HG03354 (cell line): Measurements from ENCODE around the gene KRTAP2-3.
"Not testable (repeated sequence)": the region's sequence is repeated elsewhere in the genome, so short reads cannot be mapped to it uniquely, and the experiment has no call there.

ENCODE experiments used
- ATAC-seq: cut with Tn5 transposase; IDR thresholded peaks from one replicate; pipeline ENCODE4 v1.9.1; 2021; ENCODE audit warnings: mild to moderate bottlenecking; ENCODE audit not compliant: unreplicated experiment, poor library complexity, severe bottlenecking

The KRTAP2-3 gene

GRCh38 chr17:41071606-41072360, 11.9 kb upstream of the KRTAP2-3 start:
- no peak for ATAC-seq

- ATAC-seq = no peak
These were observed 9.1 kb upstream of the KRTAP2-3 start for GRCh38 chr17:41069031-41069430.

- no peak for ATAC-seq
These were observed 7.4 kb upstream of the KRTAP2-3 start for GRCh38 chr17:41067281-41067680.

GRCh38 chr17:41065829-41066624, 6.1 kb upstream of the KRTAP2-3 start, which contains the start of gene KRTAP2-4:
Gene KRTAP2-4, minus strand, starts transcription at chr17:41065879. Its CDS starts 34 bp downstream, at chr17:41065845.
- no peak for ATAC-seq

GRCh38 chr17:41065016-41065689, 5.2 kb upstream of the KRTAP2-3 start:
- ATAC-seq = not testable (repeated sequence)

- no peak for ATAC-seq
These were observed 4.4 kb upstream of the KRTAP2-3 start for GRCh38 chr17:41064301-41064700.

- no peak for ATAC-seq
These were observed 3.5 kb upstream of the KRTAP2-3 start for GRCh38 chr17:41063449-41063848.

GRCh38 chr17:41061964-41062363, 2.0 kb upstream of the KRTAP2-3 start:
- no peak for ATAC-seq

- not testable (repeated sequence) for ATAC-seq
These were observed 450 bp downstream of the KRTAP2-3 start for GRCh38 chr17:41059276-41060051.

GRCh38 chr17:41058741-41059140, 1.2 kb downstream of the KRTAP2-3 start:
- ATAC-seq = no peak

GRCh38 chr17:41057547-41057946, 2.4 kb downstream of the KRTAP2-3 start:
- ATAC-seq = no peak

GRCh38 chr17:41055130-41055529, 4.8 kb downstream of the KRTAP2-3 start, which contains the start of gene KRTAP2-2:
Gene KRTAP2-2, minus strand, starts transcription at chr17:41055230. Its CDS starts 19 bp downstream, at chr17:41055211.
- not testable (repeated sequence) for ATAC-seq

- ATAC-seq = not testable (repeated sequence)
These were observed 5.4 kb downstream of the KRTAP2-3 start for GRCh38 chr17:41054556-41054955.

GRCh38 chr17:41054025-41054424, 5.9 kb downstream of the KRTAP2-3 start:
- ATAC-seq = no peak

GRCh38 chr17:41052566-41052965, 7.3 kb downstream of the KRTAP2-3 start:
- ATAC-seq = no peak

GRCh38 chr17:41049110-41049509, 10.8 kb downstream of the KRTAP2-3 start:
- ATAC-seq = no peak

GRCh38 chr17:41048441-41048840, 11.5 kb downstream of the KRTAP2-3 start:
- ATAC-seq = no peak

- not testable (repeated sequence) for ATAC-seq
These were observed 13.0 kb downstream of the KRTAP2-3 start, which contains the start of gene KRTAP2-1 for GRCh38 chr17:41046735-41047465. Gene KRTAP2-1, minus strand, starts transcription at chr17:41047316. Its CDS starts 49 bp downstream, at chr17:41047267.

- no peak for ATAC-seq
These were observed 17.0 kb downstream of the KRTAP2-3 start for GRCh38 chr17:41042953-41043352.
